Esophagus muscularis mucosa (tissue), 4 donors: ENCODE measurements around the gene GRK3. TPM values are rescaled to one million over a fixed set of nuclear protein-coding genes. Genes with fewer than 3 reads are reported as not detected.

Experiments used
- DNase-seq: peaks from one replicate; pipeline ENCODE4 v3.0.0-alpha.2; 2017; ENCODE audit errors: extremely low spot score
- H3K27ac ChIP-seq, 4 donors: fragments of 200-600 bp; sonication (generic); replicated peaks in 1 of 4; 1 replicate in 3 of 4; 2 replicates in 1 of 4; pipeline ENCODE4 v1.5.1; 2016 to 2019; ENCODE audit warnings: mild to moderate bottlenecking in 1 of 4
- H3K27me3 ChIP-seq, 4 donors: fragments of 200-600 bp; sonication (generic); one replicate each; pipeline versions ENCODE4 v1.5.1 to v1.6.0; 2016 to 2019
- H3K36me3 ChIP-seq, 4 donors: fragments of 200-600 bp; sonication (generic); one replicate each; pipeline ENCODE4 v1.5.1; 2016 to 2019
- H3K4me1 ChIP-seq, 4 donors: fragments of 200-600 bp; sonication (generic); one replicate each; pipeline ENCODE4 v1.5.1; 2016 to 2019
- H3K4me3 ChIP-seq, 4 donors: fragments of 200-600 bp; sonication (generic); 1 replicate in 2 of 4; 2 replicates in 2 of 4; pipeline ENCODE4 v1.5.1; 2016 to 2019; ENCODE audit warnings: mild to moderate bottlenecking in 4 of 4, moderate library complexity in 1 of 4
- H3K9me3 ChIP-seq, 4 donors: fragments of 200-600 bp; sonication (generic); 1 replicate in 3 of 4; 2 replicates in 1 of 4; pipeline ENCODE4 v1.5.1; 2016 to 2019
- CTCF ChIP-seq, 3 experiments: fragments of 200-600 bp in 2 of 3; fragments of 450-650 bp in 1 of 3; sonication (generic) in 2 of 3; IDR thresholded peaks; one replicate each; pipeline ENCODE4 v1.5.1; 2017 to 2019; ENCODE audit warnings: antibody characterized with exemption in 3 of 3, mild to moderate bottlenecking in 2 of 3, moderate library complexity in 1 of 3
- EP300 ChIP-seq: sonication (generic); formaldehyde crosslinking; IDR thresholded peaks from one replicate; pipeline ENCODE4 v1.6.1; 2017; ENCODE audit warnings: antibody characterized with exemption
- POLR2A ChIP-seq: fragments of 450-650 bp; IDR thresholded peaks from one replicate; pipeline ENCODE4 v1.6.1; 2017; ENCODE audit warnings: antibody characterized with exemption, moderate library complexity, mild to moderate bottlenecking, low read depth
- POLR2AphosphoS5 ChIP-seq, 2 donors: sonication (generic); formaldehyde crosslinking; IDR thresholded peaks; one replicate each; pipeline ENCODE4 v1.6.1; 2017; ENCODE audit warnings: antibody characterized with exemption in 2 of 2
- WGBS: methylation state at CpG from one replicate; pipeline ENCODE4 v1.1.5; 2018; 5-methylcytosine and 5-hydroxymethylcytosine counted together
- intact Hi-C: fragments of 100-400 bp; cut with DNase I; formaldehyde crosslinking; loops from one replicate; pipeline ENCODE4 v1.15.1; 2023
- total RNA-seq, 4 donors: library from RNA; depleted of rRNA; stranded (reverse); fragments of >200 nt; gene quantifications; one replicate each; pipeline versions ENCODE4 v1.1.0 to v1.2.1, GENCODE V29; 2016

The GRK3 gene
- total RNA-seq, 4 donors from 2014 or later: 2.5 to 5.8 (median 4.6) TPM

GRCh38 chr22:25688627-25689026 lies 124.2 kb downstream of the GRK3 start:
- WGBS: 97% methylated on average over 5 of the region's 5 CpGs
- intact Hi-C loops: no loop called here
- TF ChIP-seq CTCF (IDR thresholded peaks at IDR 0.05): no peak
- no peak for TF ChIP-seq EP300
- no peak for TF ChIP-seq POLR2A
- TF ChIP-seq POLR2AphosphoS5 (IDR thresholded peaks at IDR 0.05): no peak

GRCh38 chr22:25689631-25690030 lies 125.2 kb downstream of the GRK3 start:
- intact Hi-C loops: no loop called here

More at GRCh38 chr22:25688627-25689026, 124.2 kb downstream of the GRK3 start:
- no peak for DNase-seq
- Histone ChIP-seq H3K27ac (no peak overlapping the region), H3K36me3 (peaks cover 0 to 11% (median 8%) of the 10 kb centered on the region in 4 donors), H3K27me3 (no peaks in the 10 kb centered on the region), H3K4me1 (no peaks in the 10 kb centered on the region), H3K4me3 (no peak overlapping the region), H3K9me3 (no peaks in the 10 kb centered on the region)

GRCh38 chr22:25690798-25691197 lies 126.3 kb downstream of the GRK3 start:
- peaks cover 0 to 18% (median 10%) of the 10 kb centered on the region in 4 donors for H3K36me3 ChIP-seq
- TF ChIP-seq POLR2A (no peak), CTCF (IDR thresholded peaks at IDR 0.05) (no peak), POLR2AphosphoS5 (IDR thresholded peaks at IDR 0.05) (no peak), EP300 (no peak)
- no peak for DNase-seq
- H3K4me1 ChIP-seq: no peaks in the 10 kb centered on the region
- WGBS: 89% methylated on average over 5 of the region's 5 CpGs
- H3K27ac ChIP-seq: no peak overlapping the region
- intact Hi-C loops: no loop called here
- no peaks in the 10 kb centered on the region for H3K9me3 ChIP-seq
- no peak overlapping the region for H3K4me3 ChIP-seq
- no peaks in the 10 kb centered on the region for H3K27me3 ChIP-seq

More at GRCh38 chr22:25689631-25690030, 125.2 kb downstream of the GRK3 start:
- no peak for DNase-seq
- no peak for TF ChIP-seq POLR2AphosphoS5 (IDR thresholded peaks at IDR 0.05)
- TF ChIP-seq EP300: no peak
- no peak for TF ChIP-seq POLR2A
- no peak for TF ChIP-seq CTCF (IDR thresholded peaks at IDR 0.05)
- Histone ChIP-seq H3K4me1 (no peaks in the 10 kb centered on the region), H3K27me3 (no peaks in the 10 kb centered on the region), H3K9me3 (no peaks in the 10 kb centered on the region), H3K27ac (no peak overlapping the region), H3K4me3 (no peak overlapping the region), H3K36me3 (peaks cover 0 to 11% (median 8%) of the 10 kb centered on the region in 4 donors)
- WGBS: 100% methylated on average over 2 of the region's 2 CpGs

- Histone ChIP-seq H3K27ac (no peak overlapping the region), H3K27me3 (no peaks in the 10 kb centered on the region), H3K36me3 (peaks cover 0 to 21% (median 11%) of the 10 kb centered on the region in 4 donors), H3K9me3 (no peaks in the 10 kb centered on the region), H3K4me1 (no peaks in the 10 kb centered on the region), H3K4me3 (no peak overlapping the region)
- WGBS: 79% methylated on average over 12 of the region's 15 CpGs
- TF ChIP-seq CTCF (IDR thresholded peaks at IDR 0.05): no peak
- TF ChIP-seq POLR2AphosphoS5 (IDR thresholded peaks at IDR 0.05): no peak
- no peak for DNase-seq
- intact Hi-C loops: no loop called here
Observed at GRCh38 chr22:25692397-25693267, 128.2 kb downstream of the GRK3 start.
